Myocyte (in vitro differentiated cells): Measurements from ENCODE around the gene IL23R. TPM values are rescaled to one million over a fixed set of nuclear protein-coding genes. Genes with fewer than 3 reads are reported as not detected.

Source experiments
- DNase-seq: peaks from one replicate; pipeline ENCODE4 v3.0.0-alpha.2; 2012; ENCODE audit warnings: low read depth
- total RNA-seq: library from RNA; depleted of rRNA; stranded (reverse); fragments of >200 nt; gene quantifications from 2 replicates; pipeline ENCODE4 v1.2.3, GENCODE V29; 2014

The IL23R gene
- total RNA-seq, 1 donor from 2014 or later, result not detected

DNA sequence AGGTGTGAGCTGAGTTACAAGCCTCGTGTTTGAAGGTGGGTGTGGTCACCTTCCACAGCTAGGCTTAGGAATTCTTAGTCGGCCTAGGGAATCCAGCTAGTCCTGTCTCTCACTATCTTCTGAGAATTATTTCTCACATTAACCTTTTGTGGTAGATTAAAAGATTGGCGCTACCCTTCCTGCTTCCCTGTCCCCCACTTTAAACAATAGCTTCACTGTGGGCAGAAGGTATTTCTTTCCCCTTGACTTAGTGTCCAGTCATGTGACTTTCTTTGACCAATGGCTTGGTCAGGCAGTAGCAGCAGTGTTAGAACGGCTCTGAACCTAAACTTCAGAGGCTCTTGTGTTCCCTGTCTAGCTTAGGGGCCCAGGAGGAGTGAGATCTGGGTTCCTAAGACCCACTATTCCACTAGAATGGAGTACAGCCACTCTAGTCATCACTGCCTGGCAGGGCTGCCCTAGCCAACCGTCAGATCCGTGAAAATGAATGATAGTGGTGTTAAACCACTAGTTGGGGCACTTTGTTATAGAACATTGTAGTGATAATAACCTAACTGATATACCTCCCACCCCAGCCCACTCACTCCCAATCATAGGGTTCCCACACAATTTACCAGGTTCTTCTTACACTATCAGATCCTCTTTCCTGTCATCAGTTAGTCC lies 17.6 kb upstream of the IL23R start:
- no peak for DNase-seq

DNA sequence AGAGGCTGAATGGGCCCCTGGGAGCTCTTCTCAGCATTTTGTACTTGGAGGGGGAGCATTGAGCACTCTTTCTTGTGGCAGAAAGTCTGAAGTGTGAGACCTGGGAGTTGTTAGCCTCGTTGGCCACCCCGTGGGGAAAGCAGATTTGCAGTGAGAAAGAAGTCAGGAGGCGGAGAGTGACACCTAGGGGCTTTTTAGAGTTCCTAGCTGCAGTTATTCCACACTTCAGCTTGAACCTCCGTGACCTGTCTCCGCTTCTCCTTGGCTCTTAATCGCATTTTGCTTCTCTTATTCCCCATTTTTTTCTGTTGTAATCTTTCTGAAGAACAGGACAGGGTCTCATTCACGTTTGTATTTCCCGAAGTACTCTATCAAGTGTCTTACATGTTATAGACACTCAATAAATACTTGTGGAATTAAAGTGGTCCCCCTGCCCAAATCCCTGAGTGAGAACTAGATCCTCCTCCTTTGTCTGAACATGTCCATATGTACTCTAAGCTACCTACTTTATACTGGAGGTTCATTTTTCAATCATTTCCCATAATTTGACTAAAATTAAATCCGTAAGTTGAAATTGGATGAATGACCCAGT lies 17.0 kb upstream of the IL23R start:
- peak; percentile 84 for DNase-seq

DNA sequence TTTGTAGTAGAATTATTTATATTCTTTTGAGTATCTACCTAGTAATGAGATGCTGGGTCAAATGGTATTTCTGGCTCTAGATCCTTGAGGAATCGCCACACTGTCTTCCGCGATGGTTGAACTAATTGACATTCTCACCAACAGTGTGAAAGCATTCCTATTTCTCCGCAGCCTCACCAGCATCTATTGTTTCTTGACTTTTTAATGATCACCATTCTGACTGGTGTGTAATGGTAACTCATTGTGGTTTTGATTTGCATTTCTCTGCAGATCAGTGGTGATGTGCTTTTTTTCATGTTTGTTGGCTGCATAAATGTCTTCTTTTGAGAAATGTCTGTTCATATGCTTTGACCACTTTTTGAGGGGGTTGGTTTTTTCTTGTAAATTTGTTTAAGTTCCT lies 15.3 kb upstream of the IL23R start:
- no peak for DNase-seq

DNA sequence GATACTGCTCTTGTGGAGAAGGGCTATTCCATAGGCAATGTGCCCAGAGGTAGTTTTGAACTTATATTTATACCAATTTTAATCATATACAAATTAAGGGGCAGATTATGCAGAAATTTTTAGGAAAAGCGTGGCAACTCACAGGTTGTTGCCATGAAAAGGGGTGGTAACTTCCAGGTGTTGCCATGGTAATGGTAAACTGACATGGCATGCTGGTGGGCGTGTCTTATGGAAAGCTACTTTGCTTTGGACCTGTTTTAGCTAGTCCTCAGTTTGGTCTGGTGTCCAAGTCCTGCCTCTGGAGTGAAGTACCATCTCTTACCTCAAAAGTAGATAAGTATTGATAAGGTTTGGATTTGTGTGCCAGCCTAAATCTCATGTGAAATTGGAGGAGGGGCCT lies 7.9 kb upstream of the IL23R start:
- DNase-seq, result no peak

DNA sequence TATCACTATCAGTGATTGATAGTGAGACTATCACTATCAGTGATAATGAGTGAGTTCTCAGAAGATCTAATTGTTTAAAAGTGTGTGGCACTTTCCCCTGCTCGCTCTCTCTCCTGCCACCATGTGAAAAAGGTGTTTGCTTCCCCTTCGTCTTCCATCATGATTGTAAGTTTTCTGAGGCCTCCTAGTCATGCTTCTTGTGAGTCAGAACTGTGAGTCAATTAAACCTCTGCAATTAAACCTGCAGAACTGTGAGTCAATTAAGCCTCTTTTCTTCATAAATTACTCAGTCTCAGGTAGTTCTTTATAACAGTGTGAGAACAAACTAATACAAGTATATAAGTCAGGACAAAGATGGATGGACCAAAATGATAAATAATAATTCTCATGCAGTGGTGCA lies 7.0 kb upstream of the IL23R start:
- DNase-seq, result no peak

DNA sequence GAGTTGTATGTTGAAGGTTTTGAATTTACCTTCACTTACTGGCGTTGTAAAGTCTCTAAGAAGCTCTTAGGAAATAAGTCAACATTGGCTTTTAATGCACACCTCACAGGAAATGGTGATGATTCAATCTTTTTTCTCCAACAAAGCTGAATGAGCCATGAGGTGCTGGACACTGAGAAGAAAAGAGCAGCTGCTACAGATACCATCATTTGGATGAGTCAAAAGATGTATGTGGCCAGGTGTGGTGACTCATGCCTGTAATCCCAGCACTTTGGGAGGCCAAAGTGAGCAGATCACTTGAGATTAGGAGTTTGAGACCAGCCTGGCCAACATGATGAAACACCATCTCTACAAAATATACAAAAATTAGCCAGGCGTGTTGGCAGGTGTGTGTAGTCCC lies 3.3 kb upstream of the IL23R start:
- peak; percentile 44 for DNase-seq

DNA sequence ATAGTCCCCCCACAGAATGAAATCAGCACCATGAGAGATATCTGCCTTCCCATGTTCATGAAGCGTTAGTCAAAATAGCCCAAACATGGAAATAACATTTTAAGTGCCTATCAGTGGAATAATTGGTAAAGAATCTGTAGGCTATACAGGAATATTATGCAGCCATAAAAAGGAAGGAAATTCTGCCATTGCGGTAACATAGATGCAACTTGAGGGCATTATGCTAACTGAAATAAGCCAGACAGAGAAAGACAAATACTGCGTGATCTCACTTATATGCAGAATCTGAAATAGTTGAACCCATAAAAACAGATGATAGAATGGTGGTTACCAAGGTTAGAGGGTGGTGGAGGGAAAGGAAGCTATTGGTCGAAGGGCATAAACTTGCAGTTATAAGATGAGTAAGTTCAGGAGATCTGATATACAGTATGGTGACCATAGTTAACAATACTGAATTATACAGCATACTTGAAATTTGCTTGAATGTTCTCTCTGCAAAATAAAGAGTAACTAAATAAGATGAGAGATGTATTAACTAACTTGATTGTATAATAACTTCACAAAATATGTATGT lies 699 bp upstream of the IL23R start:
- DNase-seq, result no peak

GRCh38 chr1:67169496-67169895 lies 3.2 kb downstream of the IL23R start:
- no peak for DNase-seq

GRCh38 chr1:67169932-67170331 lies 3.7 kb downstream of the IL23R start:
- DNase-seq, result no peak

DNA sequence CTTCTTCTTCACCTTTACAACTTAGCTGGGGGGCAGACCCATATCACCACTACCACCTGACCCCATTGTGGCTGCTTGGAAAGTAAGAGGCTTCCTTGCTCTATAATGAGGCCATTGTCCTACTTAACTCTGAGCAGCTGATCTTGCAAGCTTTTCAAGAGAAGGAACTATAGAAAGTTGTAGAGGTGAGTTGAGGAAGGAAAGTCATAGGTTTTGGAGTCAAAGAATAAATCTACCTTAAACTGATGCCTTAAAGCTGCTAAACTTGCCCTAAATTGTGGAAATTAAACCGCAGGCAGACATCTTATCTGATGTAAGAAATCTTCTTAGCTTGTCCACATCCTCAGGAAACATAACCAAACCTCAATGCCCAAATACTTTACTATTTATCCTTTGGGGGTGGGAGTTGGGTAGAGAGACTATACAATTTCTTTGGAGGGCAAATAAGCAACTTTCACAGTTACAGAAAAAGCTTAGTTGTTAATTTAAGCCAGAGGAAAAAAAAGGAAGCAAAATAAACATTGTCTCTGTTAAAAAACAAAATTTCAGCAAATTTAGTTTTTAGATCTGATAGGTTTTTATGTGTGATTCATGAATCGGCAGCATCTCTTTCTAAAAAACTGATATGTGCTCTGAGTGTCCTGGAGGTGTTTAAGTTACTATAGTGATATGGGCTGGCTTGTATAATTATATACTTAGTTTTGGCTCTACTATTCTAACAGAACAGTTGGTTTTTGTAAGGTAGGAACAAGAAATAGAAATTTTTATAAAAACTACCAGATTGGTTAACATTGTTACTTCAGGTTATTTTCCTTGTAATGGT lies 4.7 kb downstream of the IL23R start:
- no peak for DNase-seq

DNA sequence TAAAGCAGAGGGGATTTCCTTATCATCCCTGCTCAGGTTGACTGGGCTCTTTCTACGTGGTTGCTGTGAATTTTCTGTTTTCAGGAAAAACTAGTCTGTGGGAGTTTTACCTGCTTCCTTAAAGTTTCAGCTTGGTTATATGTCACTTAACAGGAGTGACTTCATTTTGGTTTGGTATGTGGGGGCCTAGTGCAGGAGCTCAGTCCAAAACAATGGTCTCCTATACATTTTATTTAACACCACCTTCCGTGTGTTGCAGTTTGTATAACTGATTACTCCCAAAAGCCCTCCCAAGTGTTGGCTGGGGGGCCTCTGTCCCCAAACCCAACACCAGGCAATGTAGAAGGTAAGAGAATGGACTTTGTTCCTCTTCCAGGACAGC lies 5.3 kb downstream of the IL23R start:
- DNase-seq, result no peak

DNA sequence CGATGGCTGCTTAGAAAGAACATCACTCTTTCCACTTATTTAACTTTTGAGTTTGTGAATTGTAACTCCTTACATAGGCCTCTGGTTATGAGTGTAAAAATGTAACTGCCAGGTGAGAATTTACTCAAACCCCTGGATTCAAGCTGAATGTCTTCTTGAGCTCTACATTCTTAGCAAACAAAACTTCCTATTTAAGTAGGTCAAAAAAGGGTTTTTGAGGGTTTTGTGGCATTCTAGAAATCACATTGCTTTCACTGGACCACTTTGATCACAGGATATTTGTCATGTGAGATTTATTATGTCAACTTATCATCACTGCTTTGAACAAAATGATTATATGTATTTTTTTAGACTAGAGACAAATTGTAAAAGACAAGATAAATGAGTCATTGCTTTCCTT lies 5.7 kb downstream of the IL23R start:
- no peak for DNase-seq

DNA sequence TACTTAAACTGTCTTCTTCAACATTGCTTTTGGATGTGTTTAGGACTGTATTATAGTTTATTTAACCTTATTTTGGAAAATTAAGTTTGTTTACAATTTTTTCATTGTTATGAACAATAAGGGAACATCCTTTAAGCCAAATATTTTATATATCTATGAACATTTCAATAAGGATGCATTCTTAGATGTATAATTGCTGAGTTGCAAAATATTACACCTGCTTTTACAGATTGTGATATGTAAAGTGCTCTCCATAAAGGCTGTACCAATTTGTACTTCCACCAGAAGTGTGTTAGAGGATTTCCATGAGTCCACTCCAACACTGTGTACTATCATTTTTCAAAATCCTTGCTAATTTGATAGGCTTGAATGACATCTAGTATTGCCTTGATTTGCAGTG lies 7.7 kb downstream of the IL23R start:
- no peak for DNase-seq

DNA sequence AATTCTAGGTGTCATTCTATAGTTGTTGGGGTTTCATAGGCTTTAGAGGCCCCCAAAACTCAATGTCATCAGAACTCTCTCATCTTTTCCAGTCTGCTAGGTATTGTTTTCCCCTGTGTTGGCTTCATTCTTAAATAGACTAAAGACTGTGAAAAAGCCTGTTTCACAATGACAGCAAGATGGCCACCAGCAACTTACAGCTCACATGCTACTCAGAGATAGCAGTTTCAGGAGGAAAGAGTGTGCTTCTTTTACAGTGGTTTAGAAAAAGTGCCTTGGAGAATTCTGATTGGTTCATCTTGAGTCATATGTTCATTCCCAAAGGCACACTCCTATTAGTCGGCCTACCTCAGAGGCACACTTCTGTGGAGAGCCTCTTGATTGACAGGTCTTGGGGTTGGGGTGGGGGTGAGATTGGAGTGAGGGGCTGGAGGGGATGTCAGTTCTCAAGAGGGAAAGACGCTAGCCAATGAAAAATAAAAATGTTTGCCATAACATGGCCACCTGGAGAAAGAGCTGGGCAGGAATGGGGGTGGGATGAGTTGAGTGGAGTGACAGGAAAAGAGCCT lies 8.5 kb downstream of the IL23R start:
- no peak for DNase-seq

DNA sequence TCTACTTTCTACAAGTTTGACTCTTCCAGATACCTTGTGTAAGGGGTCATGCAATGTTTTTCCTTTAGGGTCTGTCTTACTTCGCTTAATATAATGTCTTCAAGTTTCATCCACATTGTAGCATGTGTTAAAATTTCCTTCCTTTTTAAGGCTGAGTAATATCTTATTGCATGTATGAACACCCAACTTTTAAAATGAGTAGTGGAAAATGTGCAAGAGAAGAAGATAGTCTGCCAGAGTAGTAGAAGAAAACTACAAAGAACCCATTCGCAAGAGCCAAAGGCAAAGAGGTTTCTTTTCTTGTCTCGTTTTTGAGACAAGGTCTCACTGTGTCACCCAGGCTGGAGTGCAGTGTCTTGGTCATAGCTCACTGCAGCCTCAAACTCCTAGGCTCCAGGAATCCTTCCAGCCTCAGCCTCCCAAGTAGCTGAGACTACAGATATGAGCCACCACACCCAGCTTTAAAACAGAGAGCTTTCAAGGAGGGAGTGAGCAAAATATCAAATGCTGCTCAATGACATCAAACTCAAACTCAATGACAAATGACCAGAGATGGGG lies 9.4 kb downstream of the IL23R start:
- DNase-seq, result no peak

GRCh38 chr1:67184838-67185421 lies 18.7 kb downstream of the IL23R start:
- DNase-seq, result no peak

DNA sequence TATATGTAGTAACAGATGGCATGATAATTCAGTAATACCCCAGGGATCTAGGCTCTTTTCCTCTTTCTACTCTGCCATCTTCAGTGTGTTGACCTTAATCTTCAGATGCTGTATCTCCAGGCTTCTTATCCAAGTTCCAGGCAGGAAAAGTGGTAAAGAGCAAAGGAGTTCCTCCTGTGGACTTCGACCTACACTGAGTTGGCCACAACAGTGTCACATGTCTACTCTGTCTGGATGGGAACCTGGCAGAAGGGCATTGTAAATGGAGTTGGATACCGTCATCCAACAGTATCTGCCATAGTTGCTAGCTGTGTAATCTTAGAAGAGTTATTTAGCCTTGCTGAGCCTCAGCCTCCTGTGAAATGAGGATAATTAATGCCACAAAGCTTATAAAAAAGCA lies 21.9 kb downstream of the IL23R start:
- DNase-seq, result no peak

GRCh38 chr1:67189953-67190352 lies 23.7 kb downstream of the IL23R start:
- DNase-seq, result no peak

DNA sequence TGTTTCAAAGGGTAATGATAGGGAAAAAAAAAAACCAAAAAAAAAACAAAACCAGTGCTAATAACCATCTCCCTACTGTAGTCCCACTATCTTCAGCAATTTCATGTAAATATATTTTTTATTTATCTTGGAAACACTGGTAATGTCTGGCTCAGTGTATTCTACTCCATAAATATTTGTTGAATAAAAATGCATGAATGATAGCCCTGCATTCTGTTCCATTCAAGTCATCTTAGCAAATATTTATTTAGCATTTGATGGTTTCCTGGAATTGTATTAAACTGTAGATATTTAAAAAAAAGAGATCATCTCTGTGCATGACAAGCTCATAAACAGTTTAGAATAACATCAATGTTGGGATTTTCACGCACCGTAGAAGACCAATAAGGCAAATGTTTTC lies 24.2 kb downstream of the IL23R start:
- DNase-seq, result no peak

GRCh38 chr1:67190942-67191341 lies 24.7 kb downstream of the IL23R start:
- no peak for DNase-seq
